K562 (cell line): ENCODE measurements around the gene C22orf39. TPM values are rescaled to one million over a fixed set of nuclear protein-coding genes. Genes with fewer than 3 reads are reported as not detected.
A peak's percentile ranks its signal among the peaks of the same experiment; 100 is the strongest.

Source experiments
- CHD1 ChIP-seq: fragments of 200-600 bp; sonication (generic); IDR thresholded peaks from one replicate; pipeline ENCODE4 v1.6.1; 2012; ENCODE audit warnings: mild to moderate bottlenecking, moderate library complexity, low read length, inconsistent platforms
- ERF ChIP-seq: fragments of 450-650 bp; formaldehyde crosslinking; IDR thresholded peaks from 2 replicates; pipeline ENCODE4 v1.4.0; 2020; ENCODE audit warnings: mild to moderate bottlenecking, mixed read lengths
- FOXK2 ChIP-seq, 2 experiments: fragments of 450-650 bp; IDR thresholded peaks in 1 of 2; conservative IDR thresholded peaks in 1 of 2; 2 replicates each; pipeline ENCODE4 v1.6.1; 2016; ENCODE audit warnings: low read depth in 2 of 2, mild to moderate bottlenecking in 1 of 2
- FOXM1 ChIP-seq, 2 experiments: fragments of 450-650 bp in 1 of 2; sonication (generic) in 1 of 2; formaldehyde crosslinking in 1 of 2; IDR thresholded peaks; 2 replicates each; pipeline versions ENCODE4 v1.6.1 to v1.9.0; 2017 to 2022; ENCODE audit warnings: low read depth in 2 of 2, mild to moderate bottlenecking in 2 of 2, missing genetic modification reagents in 1 of 2, moderate library complexity in 1 of 2
- FOXP1 ChIP-seq: sonication (generic); formaldehyde crosslinking; IDR thresholded peaks from 2 replicates; pipeline ENCODE4 v1.8.0; 2022; ENCODE audit warnings: mild to moderate bottlenecking, missing genetic modification reagents
- HIVEP1 ChIP-seq: fragments of 250-450 bp; sonication (Bioruptor Pico); IDR thresholded peaks from 2 replicates; pipeline ENCODE4 v1.4.0; 2020; ENCODE audit warnings: mild to moderate bottlenecking
- KDM5B ChIP-seq: fragments of 200-600 bp; sonication (generic); IDR thresholded peaks from 2 replicates; pipeline ENCODE4 v1.6.1; 2012; ENCODE audit warnings: low read depth, mild to moderate bottlenecking, moderate library complexity, low read length, control low read depth, inconsistent platforms; ENCODE audit not compliant: insufficient replicate concordance
- NCOA2 ChIP-seq, 2 experiments: fragments of 450-650 bp; IDR thresholded peaks; 2 replicates each; pipeline ENCODE4 v1.6.1; 2018; ENCODE audit warnings: mild to moderate bottlenecking in 2 of 2, moderate library complexity in 1 of 2; ENCODE audit not compliant: partially characterized antibody in 2 of 2
- NR1H2 ChIP-seq: sonication (generic); formaldehyde crosslinking; IDR thresholded peaks from 2 replicates; pipeline ENCODE4 v1.4.0; 2020; ENCODE audit warnings: mild to moderate bottlenecking, missing genetic modification reagents
- NR4A1 ChIP-seq, 2 experiments: fragments of 250-450 bp in 1 of 2; fragments of 450-650 bp in 1 of 2; sonication (Bioruptor Pico) in 1 of 2; IDR thresholded peaks; 2 replicates each; pipeline versions ENCODE4 v1.4.0 to v1.6.1; 2016 to 2020; ENCODE audit warnings: mild to moderate bottlenecking in 2 of 2, missing compliant biosample characterization in 1 of 2, missing genetic modification characterization in 1 of 2, moderate library complexity in 1 of 2
- SP2 ChIP-seq: IDR thresholded peaks from 2 replicates; pipeline ENCODE4 v1.6.1; 2011; ENCODE audit warnings: mild to moderate bottlenecking, low read depth, low read length, moderate library complexity; ENCODE audit not compliant: poor library complexity, severe bottlenecking; ENCODE audit errors: extremely low read depth
- SUPT5H ChIP-seq: fragments of 450-650 bp; IDR thresholded peaks from 2 replicates; pipeline ENCODE4 v1.6.1; 2016
- TCF3 ChIP-seq: sonication (generic); formaldehyde crosslinking; IDR thresholded peaks from 2 replicates; pipeline ENCODE4 v1.4.0; 2020; ENCODE audit warnings: mild to moderate bottlenecking, missing genetic modification reagents
- WHSC1 ChIP-seq: IDR thresholded peaks from one replicate; pipeline ENCODE4 v1.6.1; 2012; ENCODE audit warnings: low read length, control low read depth, inconsistent platforms
- ZNF263 ChIP-seq: sonication (generic); formaldehyde crosslinking; IDR thresholded peaks from 2 replicates; pipeline ENCODE4 v1.8.0; 2022; ENCODE audit warnings: mild to moderate bottlenecking, missing genetic modification reagents, borderline replicate concordance
- polyA plus RNA-seq, 8 experiments: library from polyadenylated mRNA; depleted of rRNA in 4 of 8; stranded (reverse) in 5 of 8; unstranded in 3 of 8; fragments of >200 nt; fragmentation: Nextera tagmentation in 2 of 8; fragmentation: Illumina TruSeq in 1 of 8; extraction: Ambion mirVana in 2 of 8; extraction: Trizol in 1 of 8; gene quantifications; 2 replicates each; pipeline versions ENCODE4 v1.2.1 to v1.2.3, GENCODE V29; 2011 to 2014; ENCODE audit warnings: inconsistent platforms in 1 of 8, missing spikeins in 1 of 8
- total RNA-seq, 7 experiments: library from RNA; depleted of rRNA in 6 of 7; stranded (reverse); fragments of >200 nt in 6 of 7; fragmentation: Illumina TruSeq in 2 of 7; extraction: Trizol in 2 of 7; gene quantifications; 2 replicates each; pipeline versions ENCODE4 v1.2.1 to v1.2.3, GENCODE V29; 2011 to 2021; ENCODE audit warnings: low replicate concordance in 1 of 7
- TF ChIP-seq, protein P1 (sequence below): fragments of 450-650 bp; IDR thresholded peaks from 2 replicates; pipeline ENCODE4 v1.6.1; 2018; ENCODE audit not compliant: partially characterized antibody
- TF ChIP-seq, protein P2 (sequence below): fragments of 450-650 bp; formaldehyde crosslinking; IDR thresholded peaks from 2 replicates; pipeline ENCODE4 v1.4.0; 2022; ENCODE audit warnings: missing genetic modification characterization
- TF ChIP-seq, protein P3 (sequence below): conservative IDR thresholded peaks from 2 replicates; pipeline ENCODE4 v1.6.1; 2011; ENCODE audit warnings: low read depth, mild to moderate bottlenecking, low read length; ENCODE audit not compliant: control insufficient read depth
- TF ChIP-seq, protein P4 (sequence below): fragments of 450-650 bp; conservative IDR thresholded peaks from 2 replicates; pipeline ENCODE4 v1.6.1; 2016; ENCODE audit warnings: missing genetic modification characterization, low read depth, mild to moderate bottlenecking, control low read depth, missing compliant biosample characterization

Gene C22orf39
- total and polyA plus RNA-seq, 9 of the 15 experiments (the other 6 are each of a cell fraction or from before 2014, with no cell fraction given), result 20.4 to 139 (median 66.8) TPM

DNA sequence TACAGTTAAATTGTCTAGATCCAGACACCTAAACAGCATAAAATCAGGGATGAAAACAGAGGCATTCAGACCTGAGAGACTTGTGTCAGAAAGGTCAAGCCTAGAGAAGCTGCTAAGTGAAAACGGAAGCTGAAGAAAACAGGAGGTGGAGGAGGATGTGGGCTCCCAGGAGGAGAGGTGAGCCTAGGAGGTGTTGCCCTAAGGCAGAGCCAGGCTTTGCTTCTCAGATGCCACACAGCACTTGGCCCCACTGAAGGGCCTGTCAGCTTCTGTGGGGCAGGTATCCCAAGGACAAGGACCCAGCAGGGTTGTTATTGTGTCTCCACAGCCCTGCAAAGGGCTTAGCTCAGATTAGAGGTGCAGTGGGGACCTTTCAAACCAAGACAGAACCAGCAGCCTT is 17.0 kb upstream of the C22orf39 start (continued):
- TF ChIP-seq, protein P1, sequence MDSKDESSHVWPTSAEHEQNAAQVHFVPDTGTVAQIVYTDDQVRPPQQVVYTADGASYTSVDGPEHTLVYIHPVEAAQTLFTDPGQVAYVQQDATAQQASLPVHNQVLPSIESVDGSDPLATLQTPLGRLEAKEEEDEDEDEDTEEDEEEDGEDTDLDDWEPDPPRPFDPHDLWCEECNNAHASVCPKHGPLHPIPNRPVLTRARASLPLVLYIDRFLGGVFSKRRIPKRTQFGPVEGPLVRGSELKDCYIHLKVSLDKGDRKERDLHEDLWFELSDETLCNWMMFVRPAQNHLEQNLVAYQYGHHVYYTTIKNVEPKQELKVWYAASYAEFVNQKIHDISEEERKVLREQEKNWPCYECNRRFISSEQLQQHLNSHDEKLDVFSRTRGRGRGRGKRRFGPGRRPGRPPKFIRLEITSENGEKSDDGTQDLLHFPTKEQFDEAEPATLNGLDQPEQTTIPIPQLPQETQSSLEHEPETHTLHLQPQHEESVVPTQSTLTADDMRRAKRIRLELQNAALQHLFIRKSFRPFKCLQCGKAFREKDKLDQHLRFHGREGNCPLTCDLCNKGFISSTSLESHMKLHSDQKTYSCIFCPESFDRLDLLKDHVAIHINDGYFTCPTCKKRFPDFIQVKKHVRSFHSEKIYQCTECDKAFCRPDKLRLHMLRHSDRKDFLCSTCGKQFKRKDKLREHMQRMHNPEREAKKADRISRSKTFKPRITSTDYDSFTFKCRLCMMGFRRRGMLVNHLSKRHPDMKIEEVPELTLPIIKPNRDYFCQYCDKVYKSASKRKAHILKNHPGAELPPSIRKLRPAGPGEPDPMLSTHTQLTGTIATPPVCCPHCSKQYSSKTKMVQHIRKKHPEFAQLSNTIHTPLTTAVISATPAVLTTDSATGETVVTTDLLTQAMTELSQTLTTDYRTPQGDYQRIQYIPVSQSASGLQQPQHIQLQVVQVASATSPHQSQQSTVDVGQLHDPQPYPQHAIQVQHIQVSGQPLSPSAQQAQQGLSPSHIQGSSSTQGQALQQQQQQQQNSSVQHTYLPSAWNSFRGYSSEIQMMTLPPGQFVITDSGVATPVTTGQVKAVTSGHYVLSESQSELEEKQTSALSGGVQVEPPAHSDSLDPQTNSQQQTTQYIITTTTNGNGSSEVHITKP, result no peak
- TF ChIP-seq FOXM1 (IDR thresholded peaks at IDR 0.05; ENCODE audit: low read depth), result no peak
- 0 out of 2 replicates have a peak, but pooled peaks have one; percentile 52 for TF ChIP-seq FOXM1 (CRISPR knock-in tag; IDR thresholded peaks at IDR 0.05; ENCODE audit: low read depth)
- TF ChIP-seq, protein P2, sequence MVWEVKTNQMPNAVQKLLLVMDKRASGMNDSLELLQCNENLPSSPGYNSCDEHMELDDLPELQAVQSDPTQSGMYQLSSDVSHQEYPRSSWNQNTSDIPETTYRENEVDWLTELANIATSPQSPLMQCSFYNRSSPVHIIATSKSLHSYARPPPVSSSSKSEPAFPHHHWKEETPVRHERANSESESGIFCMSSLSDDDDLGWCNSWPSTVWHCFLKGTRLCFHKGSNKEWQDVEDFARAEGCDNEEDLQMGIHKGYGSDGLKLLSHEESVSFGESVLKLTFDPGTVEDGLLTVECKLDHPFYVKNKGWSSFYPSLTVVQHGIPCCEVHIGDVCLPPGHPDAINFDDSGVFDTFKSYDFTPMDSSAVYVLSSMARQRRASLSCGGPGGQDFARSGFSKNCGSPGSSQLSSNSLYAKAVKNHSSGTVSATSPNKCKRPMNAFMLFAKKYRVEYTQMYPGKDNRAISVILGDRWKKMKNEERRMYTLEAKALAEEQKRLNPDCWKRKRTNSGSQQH, result peak; percentile 57; the same call in 1 of the 2 replicates
- TF ChIP-seq NR4A1 (CRISPR knock-in tag; IDR thresholded peaks at IDR 0.05), result no peak
- no peak for TF ChIP-seq NR4A1 (tag; IDR thresholded peaks at IDR 0.05)
- peak; percentile 99 for TF ChIP-seq WHSC1
- no peak for TF ChIP-seq TCF3 (CRISPR knock-in tag)
- peak; percentile 40 for TF ChIP-seq KDM5B
- TF ChIP-seq, protein P3, sequence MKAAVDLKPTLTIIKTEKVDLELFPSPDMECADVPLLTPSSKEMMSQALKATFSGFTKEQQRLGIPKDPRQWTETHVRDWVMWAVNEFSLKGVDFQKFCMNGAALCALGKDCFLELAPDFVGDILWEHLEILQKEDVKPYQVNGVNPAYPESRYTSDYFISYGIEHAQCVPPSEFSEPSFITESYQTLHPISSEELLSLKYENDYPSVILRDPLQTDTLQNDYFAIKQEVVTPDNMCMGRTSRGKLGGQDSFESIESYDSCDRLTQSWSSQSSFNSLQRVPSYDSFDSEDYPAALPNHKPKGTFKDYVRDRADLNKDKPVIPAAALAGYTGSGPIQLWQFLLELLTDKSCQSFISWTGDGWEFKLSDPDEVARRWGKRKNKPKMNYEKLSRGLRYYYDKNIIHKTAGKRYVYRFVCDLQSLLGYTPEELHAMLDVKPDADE, result 0 out of 2 replicates have a peak, but pooled peaks have one; percentile 14
- TF ChIP-seq ZNF263 (CRISPR knock-in tag), result peak; percentile 21; the same call in 1 of the 2 replicates
- TF ChIP-seq NCOA2 (IDR thresholded peaks at IDR 0.05; ENCODE audit: partially characterized antibody in 2 of 2), result no peak
- peak; percentile 33; the same call in 1 of the 2 replicates for TF ChIP-seq FOXP1 (CRISPR knock-in tag)
- peak; percentile 20 for TF ChIP-seq SP2
- 0 out of 2 replicates have a peak, but pooled peaks have one; percentile 33 for TF ChIP-seq ERF (CRISPR knock-in tag)
- TF ChIP-seq HIVEP1, result peak; percentile 55; the same call in 1 of the 2 replicates
- peak; percentile 6 for TF ChIP-seq CHD1
- 0 out of 2 replicates have a peak, but pooled peaks have one; percentile 17 for TF ChIP-seq NR1H2 (CRISPR knock-in tag)
- no peak for TF ChIP-seq SUPT5H
- TF ChIP-seq, protein P4, sequence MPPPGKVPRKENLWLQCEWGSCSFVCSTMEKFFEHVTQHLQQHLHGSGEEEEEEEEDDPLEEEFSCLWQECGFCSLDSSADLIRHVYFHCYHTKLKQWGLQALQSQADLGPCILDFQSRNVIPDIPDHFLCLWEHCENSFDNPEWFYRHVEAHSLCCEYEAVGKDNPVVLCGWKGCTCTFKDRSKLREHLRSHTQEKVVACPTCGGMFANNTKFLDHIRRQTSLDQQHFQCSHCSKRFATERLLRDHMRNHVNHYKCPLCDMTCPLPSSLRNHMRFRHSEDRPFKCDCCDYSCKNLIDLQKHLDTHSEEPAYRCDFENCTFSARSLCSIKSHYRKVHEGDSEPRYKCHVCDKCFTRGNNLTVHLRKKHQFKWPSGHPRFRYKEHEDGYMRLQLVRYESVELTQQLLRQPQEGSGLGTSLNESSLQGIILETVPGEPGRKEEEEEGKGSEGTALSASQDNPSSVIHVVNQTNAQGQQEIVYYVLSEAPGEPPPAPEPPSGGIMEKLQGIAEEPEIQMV (tag), result no peak
- no peak for TF ChIP-seq FOXK2 (conservative IDR thresholded peaks at IDR 0.05 in 1 of 2, IDR thresholded peaks at IDR 0.05 in 1 of 2; ENCODE audit: low read depth in 2 of 2)
